HG03571 (cell line): ENCODE data around the gene ANTXR1.
"Not testable (repeated sequence)": the region's sequence is repeated elsewhere in the genome, so short reads cannot be mapped to it uniquely, and the experiment has no call there.

ENCODE experiments used
- ATAC-seq: cut with Tn5 transposase; IDR thresholded peaks from one replicate; pipeline ENCODE4 v1.9.1; 2021; ENCODE audit not compliant: unreplicated experiment

Gene ANTXR1

DNA sequence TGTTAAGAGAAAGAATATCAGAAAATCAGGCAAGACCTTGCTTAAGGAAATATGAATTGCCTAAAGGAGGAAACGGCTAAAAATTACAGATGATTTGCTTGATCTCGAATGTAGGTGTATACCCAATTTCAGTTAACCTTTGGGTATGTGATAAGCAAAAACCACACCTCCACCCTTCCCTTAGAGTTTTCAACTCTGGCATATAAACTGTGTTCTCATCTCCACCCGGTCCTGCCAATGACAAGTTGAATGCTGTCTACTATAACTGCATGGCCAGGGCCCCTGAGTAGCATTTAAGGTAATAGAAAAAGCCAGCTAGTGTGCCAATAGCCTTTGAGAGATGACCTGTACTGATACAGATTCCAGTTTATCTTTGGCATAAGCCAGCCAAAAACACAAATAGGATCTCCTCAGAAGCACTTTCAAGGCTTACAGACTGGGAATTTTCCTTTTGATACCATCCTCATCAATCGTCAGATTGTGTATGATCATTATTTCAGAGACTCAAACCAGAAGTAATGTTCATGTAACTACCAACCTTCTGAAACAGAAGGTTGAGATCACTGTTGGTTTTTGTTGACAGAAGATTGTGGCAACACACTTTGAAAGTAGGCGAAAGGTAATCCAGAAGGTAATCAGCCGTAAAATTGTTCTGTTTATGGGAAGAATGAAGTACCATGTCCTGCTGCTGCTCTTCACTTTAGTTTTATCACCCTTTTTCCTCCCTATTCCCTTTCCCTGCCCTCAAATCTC lies 211.0 kb downstream of the ANTXR1 start:
- no peak for ATAC-seq

DNA sequence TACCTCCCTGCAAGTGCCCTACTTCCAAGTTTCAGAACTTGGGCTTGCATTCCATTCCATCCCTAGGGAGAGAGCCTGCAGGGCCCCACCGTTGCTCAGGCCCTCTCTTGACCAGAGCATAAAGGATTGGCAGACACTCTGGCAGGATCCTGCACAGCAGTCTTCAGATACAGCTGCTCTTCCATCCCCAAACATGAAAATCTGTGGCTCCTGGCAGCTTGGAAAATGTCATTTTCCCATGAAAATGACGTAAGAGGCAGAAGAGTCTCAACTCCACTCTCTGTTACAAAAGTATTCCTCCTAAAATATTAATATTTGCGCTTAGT lies 211.5 kb downstream of the ANTXR1 start:
- ATAC-seq = no peak

DNA sequence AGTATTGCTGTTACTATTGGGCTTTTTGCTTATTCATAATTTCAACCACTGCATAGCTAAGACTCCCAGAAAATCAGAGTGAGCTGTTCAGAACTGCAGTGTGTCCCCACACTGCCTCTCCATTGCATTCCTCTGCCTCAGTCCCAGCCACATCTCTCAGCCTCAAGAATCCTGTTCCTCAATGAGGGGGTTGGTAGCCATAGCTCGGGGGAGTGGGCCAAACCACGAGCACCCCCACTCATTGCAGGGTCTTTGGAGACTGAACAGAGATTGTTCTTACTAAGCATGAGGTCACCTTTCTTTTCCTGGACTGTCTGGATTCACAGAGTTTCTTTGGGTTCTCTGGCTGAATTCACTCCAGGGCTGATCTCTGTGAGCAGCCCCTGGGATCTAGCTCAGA lies 213.0 kb downstream of the ANTXR1 start:
- ATAC-seq = no peak

DNA sequence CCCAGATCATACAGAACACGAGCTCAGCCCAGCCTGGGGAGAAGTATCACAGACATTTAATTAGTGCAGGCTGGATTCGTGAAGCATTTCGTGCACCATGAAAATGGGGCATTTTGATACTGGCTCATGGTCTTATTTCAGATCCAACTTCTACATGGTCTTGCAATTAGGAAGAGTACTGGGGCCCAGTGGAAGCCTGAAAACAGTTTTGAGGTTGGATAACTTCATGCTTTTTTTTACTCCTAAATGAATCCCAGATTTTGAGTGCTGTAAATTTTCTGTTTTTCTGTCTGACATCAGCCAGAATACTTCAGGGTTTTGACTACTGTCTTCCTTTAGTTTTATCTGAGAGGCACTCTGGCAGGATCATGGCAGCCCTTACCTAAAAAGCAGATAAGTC lies 213.9 kb downstream of the ANTXR1 start:
- ATAC-seq = no peak

DNA sequence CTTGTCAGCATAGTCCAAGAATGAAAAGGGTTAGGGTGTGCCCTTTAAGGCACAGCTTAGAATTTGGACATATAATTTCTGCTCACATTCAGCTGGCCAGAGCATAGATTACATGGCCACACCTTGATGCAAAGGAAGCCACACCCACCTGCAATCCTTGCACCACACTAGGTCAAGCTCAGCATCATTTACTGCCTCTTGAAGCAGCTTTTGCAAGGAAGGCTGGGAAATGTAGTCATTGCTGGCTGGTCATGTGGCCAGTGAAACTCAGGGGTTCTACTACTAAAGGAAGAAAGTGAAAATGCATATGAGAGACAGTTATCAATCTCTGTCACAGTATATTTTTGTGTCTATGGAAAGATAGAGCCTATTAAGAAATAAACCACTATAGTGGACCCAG lies 214.7 kb downstream of the ANTXR1 start:
- no peak for ATAC-seq

DNA sequence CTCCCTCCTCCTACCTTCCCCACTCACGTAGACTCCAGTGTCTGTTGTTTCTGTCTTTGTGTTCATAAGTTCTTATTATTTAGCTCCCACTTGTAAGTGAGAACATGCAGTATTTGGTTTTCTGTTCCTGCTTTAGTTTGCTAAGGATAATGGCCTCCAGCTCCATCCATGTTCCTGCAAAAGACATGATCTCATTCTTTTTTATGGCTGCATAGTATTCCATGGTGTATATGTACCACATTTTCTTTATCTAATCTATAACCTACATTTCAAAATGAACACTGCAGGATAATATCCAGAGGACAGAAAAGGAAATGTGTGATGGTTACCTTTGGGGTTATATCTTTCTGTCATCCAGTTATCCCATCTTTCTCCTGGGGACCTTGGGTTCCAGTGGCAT lies 218.0 kb downstream of the ANTXR1 start:
- not testable (repeated sequence) for ATAC-seq

DNA sequence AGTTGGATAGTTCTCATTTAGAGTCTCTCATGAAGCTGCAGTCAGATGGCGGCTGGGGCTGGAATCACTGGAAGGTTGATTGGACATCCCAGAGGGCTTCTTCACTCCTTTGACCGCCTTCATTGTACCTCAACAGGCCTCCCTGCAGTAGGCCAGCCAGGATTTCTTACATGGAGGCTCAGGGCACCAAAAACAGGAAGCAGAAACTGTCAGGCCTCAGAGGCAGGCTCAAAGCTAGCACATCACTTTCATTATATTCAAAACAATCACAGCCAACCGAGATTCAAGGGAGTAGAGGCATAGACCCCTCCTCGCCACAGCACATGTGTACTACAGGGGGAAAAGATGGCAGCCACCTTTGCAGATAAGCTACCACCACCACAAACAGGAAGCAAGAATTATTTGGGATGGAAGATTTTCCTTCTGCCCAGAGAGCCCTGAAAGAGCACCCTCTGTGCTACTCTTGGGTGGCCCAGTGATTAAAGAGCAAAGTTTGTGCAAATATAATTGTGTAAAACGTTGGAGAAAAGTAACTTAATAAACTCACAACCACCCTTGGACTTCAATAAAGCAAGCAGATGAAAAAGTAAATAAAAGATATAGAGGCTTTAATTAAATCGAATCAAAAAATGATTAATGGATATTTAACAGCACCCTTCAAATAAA lies 218.8 kb downstream of the ANTXR1 start:
- no peak for ATAC-seq

DNA sequence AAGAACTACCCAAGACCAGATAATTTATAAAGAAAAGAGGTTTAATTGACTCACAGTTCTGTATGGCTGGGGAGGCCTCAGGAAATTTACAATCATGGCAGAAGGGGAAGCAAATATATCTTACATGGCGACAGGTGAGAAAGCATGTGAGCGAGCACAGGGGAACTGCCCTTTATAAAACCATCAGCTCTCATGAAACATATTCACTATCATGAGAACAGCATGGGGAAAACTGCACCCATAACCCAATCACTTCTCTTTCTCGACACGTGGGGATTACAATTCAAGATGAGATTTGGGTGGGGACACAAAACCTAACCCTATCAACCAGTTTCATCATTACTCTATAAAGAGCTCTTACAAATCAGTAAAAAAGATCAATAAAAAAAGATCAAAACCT lies 222.9 kb downstream of the ANTXR1 start:
- ATAC-seq = not testable (repeated sequence)

DNA sequence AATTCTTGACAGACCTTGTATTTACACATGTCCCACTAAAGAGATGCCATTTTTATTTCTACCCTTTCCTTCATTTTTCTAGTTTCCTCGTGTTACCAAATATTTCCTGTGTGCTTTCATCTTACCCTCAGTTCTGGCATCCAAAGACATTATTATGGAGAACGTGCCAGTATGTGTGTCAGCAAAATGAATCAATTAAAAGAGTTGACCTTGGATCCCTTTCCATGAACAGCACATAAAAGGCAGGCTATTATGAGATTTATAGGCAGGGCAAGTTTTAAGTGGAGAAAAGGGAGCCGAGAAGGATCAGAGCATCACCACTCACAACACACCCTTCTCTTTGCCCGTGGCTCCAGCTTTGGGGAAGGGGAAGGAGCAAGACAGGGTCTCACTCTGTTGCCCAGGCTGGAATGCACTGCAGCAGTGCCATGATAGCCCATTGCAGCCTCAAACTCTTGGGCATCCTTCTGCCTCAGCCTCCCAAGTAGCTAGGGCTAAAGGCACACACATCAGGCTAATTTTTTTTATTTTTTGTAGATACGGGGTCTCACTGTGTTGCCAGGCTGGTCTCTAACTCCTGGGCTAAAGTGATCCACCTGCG lies 224.2 kb downstream of the ANTXR1 start:
- ATAC-seq = no peak

DNA sequence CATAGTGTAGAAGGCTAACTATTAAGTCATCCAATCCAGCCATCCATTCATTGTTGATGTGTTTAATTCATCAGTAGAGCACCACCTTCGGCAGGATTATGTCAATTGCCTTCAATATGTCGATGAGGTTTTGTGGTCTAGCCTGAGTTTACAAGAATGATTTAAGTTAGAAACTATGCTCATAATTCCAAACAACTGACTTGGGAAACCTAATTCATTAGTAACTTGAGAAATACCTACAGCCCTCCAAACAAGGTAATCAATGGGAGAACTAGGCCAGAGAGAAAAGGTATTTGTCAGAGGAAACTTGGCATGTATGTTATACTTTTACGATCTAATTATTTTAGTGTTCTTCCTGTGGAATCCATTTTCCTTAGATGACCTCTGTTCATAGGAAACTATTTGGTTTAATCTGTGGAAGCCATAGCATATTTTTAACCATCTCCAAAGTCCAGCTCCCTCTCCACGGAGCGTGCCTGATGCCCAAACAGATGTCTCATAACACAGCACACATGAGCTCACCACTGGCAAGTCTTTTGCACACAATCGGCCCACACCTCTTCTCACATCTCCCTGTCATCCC lies 225.6 kb downstream of the ANTXR1 start:
- no peak for ATAC-seq

DNA sequence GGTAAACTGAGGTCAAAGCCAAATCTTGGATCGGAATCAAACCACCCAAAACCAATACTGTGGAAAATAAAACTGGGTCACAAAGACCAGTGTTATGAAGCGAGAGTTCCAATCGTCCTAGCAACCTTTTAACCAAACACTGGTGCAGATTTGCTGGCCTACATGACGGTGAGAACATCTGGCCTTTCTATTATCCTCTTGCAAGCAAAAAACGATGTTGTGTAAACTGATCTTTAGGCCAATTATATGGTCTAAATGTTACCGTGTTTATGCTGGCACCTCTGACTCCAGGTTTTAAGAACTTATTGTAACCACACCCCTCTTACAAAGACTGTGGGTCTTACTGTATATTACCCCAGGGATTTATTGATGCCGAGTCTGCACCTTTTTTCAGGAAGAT lies 228.1 kb downstream of the ANTXR1 start:
- ATAC-seq = no peak

DNA sequence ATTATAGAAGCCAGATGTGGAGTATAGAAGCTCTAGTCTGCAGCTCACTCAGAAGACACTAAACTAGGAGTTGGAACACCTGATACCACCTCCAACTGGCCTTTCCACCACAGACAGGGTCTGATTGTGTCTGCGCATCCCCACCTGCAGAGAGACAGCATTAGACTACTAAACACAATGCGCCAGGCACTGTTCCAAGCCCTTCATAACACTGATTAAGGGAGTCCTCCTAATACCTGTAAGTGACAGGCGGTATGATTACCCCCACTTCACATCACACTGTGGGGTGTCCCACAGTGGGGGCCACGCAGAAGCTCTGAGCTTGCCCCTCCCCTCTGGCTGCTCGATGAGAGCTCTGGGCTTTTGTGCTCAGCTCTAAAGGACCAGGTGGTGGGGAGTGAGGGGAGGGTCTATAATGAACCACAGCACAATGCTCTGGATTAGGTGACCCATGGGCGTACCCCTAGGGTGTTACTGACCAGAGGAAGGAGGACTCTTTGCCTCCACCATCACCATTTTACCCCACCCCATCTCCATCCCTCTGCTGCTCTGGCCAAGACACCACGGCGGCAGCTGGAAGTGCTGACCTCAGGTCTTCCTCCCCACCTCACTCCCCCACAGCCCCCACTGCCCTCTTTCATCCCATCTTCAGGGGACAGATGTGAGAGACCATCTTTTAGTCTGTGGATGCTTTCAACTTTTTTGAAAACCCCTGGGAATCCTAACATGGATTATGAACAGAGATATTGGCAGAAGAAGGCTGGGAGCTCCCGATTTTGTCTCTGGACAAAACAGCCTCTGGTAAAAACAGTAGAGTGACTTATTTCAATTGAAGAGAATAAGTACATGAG lies 228.9 kb downstream of the ANTXR1 start:
- ATAC-seq = no peak

DNA sequence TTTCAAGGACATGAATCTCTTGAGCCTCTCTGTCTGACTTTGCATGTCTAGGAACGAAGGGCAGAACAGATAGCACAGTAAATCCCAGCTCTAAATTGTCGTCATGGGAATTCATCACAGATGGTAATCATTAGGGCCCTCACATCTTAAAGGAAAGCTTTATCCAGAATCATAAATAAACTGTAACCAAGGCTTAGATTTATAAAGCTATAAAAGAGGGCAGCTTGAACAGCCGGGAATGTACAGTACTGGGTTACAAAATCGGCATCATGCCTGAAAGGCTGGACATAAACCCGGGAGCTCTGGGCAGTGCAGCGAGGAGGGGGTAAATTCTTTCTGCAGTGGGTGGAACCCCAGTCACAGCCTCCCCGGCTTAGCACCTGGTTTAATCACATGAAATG lies 229.7 kb downstream of the ANTXR1 start:
- no peak for ATAC-seq

DNA sequence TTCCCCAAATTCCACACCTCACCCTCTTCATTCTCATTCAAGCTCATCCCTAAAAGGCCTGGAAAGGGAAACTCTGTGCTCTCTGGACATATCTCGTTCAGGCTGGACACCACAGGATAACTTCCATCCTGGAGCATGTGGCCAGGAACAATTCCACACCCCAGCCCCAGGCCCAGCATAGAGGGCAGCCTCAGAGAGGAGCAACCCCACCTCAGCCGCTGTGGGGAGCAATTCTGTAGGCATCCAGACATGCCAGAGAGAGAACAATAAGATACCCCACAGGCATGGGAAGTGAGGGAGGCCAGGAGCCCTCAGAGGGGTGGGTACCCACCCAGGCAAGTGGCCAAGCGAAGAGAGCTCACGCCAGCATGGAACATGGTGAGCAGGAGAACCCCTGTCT lies 230.7 kb downstream of the ANTXR1 start:
- ATAC-seq = no peak

DNA sequence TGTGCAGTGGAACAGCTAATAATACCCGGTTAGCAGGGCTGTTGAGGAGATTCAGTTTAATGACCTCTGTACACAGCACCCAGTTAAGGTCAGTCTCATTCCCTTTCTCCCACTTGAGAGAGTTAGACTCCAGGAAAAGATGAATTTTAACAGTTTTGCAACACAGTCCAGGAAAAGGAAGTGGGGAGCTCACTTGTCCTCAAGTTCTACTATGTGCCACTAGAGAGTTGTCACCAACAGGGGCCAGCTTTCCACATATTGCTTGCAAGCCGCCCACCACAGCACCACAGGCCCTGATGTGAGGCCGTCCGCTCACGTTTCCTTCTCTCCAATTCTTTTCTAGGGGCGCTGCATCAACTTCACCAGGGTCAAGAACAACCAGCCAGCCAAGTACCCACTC lies 231.9 kb downstream of the ANTXR1 start:
- no peak for ATAC-seq

DNA sequence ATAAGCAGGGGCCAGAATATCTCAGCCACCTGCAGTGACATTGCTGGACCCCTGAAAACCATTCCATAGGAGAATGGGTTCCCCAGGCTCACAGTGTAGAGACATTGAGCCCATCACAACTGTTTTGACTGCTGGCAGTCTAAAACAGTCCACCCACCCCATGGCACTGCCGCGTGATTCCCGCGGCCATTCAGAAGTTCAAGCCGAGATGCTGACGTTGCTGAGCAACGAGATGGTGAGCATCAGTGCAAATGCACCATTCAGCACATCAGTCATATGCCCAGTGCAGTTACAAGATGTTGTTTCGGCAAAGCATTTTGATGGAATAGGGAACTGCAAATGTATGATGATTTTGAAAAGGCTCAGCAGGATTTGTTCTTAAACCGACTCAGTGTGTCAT lies 234.6 kb downstream of the ANTXR1 start:
- ATAC-seq = no peak

DNA sequence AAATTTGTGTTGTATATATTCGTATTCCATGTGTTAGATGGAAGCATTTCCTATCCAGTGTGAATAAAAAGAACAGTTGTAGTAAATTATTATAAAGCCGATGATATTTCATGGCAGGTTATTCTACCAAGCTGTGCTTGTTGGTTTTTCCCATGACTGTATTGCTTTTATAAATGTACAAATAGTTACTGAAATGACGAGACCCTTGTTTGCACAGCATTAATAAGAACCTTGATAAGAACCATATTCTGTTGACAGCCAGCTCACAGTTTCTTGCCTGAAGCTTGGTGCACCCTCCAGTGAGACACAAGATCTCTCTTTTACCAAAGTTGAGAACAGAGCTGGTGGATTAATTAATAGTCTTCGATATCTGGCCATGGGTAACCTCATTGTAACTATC lies 235.3 kb downstream of the ANTXR1 start:
- no peak for ATAC-seq

DNA sequence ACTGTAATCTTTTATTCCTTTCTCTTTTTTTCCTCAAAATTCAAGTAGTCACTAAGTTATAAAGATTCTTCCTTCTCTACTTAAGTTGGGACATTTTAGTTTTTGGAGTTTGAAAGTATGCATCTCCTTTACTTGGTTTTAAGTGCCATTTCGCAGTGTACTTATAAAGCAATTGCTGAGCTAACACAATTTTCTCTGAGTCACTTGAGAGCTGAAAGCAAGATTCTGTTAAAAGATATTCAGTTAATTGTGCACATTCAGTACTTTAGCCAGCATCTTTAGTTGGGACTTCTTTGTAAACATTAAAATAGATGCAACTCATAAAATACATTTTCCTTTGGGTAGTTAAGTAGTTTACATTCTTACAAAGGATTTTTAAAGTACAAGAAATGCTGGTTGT lies 238.0 kb downstream of the ANTXR1 start:
- ATAC-seq = no peak

DNA sequence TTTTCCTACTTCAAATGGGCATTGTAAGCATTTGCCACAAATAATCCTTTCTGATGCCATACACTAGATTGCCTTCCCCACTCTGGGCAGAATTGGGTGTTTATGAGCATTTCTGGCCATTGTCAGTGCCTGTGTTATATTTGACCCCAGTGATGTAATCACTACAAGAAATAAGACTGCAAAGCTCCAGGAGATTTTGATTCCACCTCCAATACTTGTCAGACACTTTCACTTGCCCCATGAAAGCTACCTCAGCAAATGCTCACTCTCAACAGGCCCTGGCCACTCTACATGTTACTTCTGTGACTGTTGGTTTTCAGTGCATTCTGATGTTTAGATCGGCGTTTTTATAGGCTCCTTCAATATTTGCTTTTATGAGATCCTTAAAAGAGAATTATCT lies 239.0 kb downstream of the ANTXR1 start:
- no peak for ATAC-seq

DNA sequence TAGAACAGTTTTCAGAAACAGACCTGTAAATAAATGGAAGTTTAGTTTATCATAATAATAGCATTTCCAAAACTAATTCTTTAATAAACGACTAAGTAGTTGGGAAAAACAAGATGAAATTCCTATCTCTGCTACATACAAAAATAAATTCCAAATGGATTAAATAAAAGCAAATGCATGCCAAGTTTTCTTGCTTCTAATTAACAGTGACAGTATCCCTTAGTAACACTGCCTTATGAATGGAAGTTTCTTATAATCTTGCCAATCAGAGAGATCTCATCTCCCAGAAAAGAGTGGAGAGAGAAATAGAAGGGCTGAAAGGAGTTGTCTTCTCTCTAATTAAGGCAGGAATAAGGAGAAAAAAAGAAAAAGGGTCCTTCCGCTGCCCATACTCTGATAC lies 240.1 kb downstream of the ANTXR1 start:
- ATAC-seq = no peak

DNA sequence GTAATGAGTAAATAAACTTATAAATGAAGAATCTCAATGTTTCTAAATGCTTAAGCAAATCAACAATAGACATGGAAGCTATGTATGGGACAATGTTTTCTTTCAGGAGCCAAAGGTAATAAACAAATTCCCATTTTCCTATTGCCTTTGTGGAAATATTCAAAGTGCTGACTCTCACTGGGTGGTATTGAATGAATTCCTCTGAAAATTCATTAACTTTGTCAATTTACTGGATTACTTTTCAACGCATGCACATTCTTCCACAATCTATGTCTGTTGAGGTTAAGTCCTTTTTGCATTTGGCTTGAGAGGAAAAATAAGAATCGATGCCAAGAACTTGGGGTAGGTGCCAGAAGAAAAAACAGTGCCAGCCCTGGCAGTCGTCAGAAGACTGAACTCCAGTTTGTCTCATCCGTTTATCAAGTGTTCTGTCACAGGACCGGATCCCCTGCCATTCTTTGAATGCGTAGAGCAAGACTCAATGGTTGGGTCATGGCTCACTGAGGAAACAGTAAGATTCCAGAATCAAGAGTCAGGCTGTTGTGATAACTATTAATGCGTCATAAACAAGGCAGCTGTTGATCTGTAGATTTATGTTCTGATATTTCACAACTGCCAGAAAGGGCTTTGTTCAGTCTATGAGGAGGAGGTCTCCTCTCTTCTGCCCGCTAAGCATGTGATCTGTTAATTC lies 240.8 kb downstream of the ANTXR1 start:
- ATAC-seq = no peak
